SU-DHL-6 (cell line): ENCODE results near the gene LYZL6.

Source experiments
- H2AFZ ChIP-seq: fragments of 200-600 bp; sonication (generic); 2 replicates; pipeline ENCODE4 v1.6.1; 2014; ENCODE audit warnings: low read depth, mild to moderate bottlenecking, moderate library complexity, mixed read lengths, antibody characterized with exemption, low read length; ENCODE audit not compliant: severe bottlenecking
- H3F3A ChIP-seq: fragments of 200-600 bp; shearing (Covaris generic); 2 replicates; pipeline ENCODE4 v1.6.0; 2016; ENCODE audit warnings: antibody characterized with exemption, mild to moderate bottlenecking; ENCODE audit not compliant: insufficient read depth
- H3K27ac ChIP-seq: fragments of 200-600 bp; sonication (generic); 2 replicates; pipeline ENCODE4 v1.5.1; 2016; ENCODE audit warnings: low read depth, mild to moderate bottlenecking, low read length, moderate library complexity, mixed read lengths
- H3K27me3 ChIP-seq: fragments of 200-600 bp; sonication (generic), shearing (Covaris generic); 2 replicates; pipeline ENCODE4 v1.6.0; 2014; ENCODE audit warnings: mild to moderate bottlenecking, low read length
- H3K36me3 ChIP-seq: fragments of 200-600 bp; sonication (generic); 2 replicates; pipeline ENCODE4 v1.6.1; 2014; ENCODE audit warnings: mild to moderate bottlenecking, low read length, mixed read lengths
- H3K4me2 ChIP-seq: fragments of 300-600, 200-600 bp; shearing (Covaris generic), sonication (generic); 2 replicates; pipeline ENCODE4 v1.6.0; 2014; ENCODE audit warnings: low read length, low read depth, mild to moderate bottlenecking; ENCODE audit not compliant: poor library complexity, severe bottlenecking
- H3K4me3 ChIP-seq: fragments of 200-600 bp; sonication (generic); 2 replicates; pipeline ENCODE4 v1.5.1; 2014; ENCODE audit warnings: antibody characterized with exemption, low read length, mild to moderate bottlenecking, mixed read lengths; ENCODE audit not compliant: insufficient read depth, poor library complexity, severe bottlenecking
- H3K79me2 ChIP-seq: fragments of 200-600 bp; sonication (generic); 2 replicates; pipeline ENCODE4 v1.6.1; 2014; ENCODE audit warnings: mild to moderate bottlenecking, low read length, moderate library complexity; ENCODE audit not compliant: insufficient read depth
- H3K9ac ChIP-seq: fragments of 200-600 bp; sonication (generic); 2 replicates; pipeline ENCODE4 v1.7.0; 2014; ENCODE audit warnings: mild to moderate bottlenecking, low read length
- H3K9me2 ChIP-seq: fragments of 200-600 bp; sonication (generic); replicated peaks from 2 replicates; pipeline ENCODE4 v1.6.1; 2014; ENCODE audit warnings: low read length; ENCODE audit not compliant: insufficient read depth
- H3K9me3 ChIP-seq: fragments of 200-600 bp; sonication (generic); 2 replicates; pipeline ENCODE4 v1.6.1; 2014; ENCODE audit warnings: low read length, mixed read lengths; ENCODE audit not compliant: insufficient read depth
- H4K20me1 ChIP-seq: fragments of 200-600 bp; sonication (generic); 2 replicates; pipeline ENCODE4 v1.6.1; 2014; ENCODE audit warnings: low read depth, mild to moderate bottlenecking, antibody characterized with exemption, low read length, moderate library complexity, mixed read lengths
- EZH2phosphoT487 ChIP-seq: fragments of 200-600 bp; sonication (generic), shearing (Covaris generic); conservative IDR thresholded peaks from 2 replicates; pipeline ENCODE4 v1.6.1; 2018; ENCODE audit warnings: mild to moderate bottlenecking, antibody characterized with exemption, low read length, moderate library complexity, mixed read lengths
- TF ChIP-seq, protein P1 (sequence below): fragments of 200-600 bp; sonication (generic); IDR thresholded peaks from one replicate; pipeline ENCODE4 v1.5.1; 2017; ENCODE audit warnings: antibody characterized with exemption, mild to moderate bottlenecking, low read length, moderate library complexity; ENCODE audit not compliant: insufficient read depth, poor library complexity, severe bottlenecking

LYZL6 gene

DNA sequence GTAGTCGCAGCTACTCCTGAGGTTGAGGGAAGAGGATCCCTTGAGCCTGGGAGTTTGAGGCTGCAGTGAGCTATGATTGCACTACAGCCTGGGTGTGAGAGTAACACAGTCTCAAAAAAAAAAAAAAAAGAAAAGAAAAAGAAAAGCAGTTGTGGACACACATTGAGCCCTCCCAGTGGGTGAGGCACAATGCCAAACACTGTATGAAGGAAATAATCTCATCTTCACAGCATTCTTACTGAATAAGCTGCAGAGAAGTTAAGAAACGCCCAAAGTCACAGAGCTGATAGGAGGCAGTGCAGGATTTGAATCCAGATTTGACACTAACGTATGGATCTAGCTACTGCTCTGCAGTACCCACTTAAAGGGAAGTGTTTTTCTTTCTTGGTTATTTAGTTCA, 5.9 kb upstream of the LYZL6 start:
- H3K9me3 ChIP-seq = no peaks in the 10 kb centered on the region
- H3K79me2 ChIP-seq = no peaks in the 10 kb centered on the region
- H3K4me2 ChIP-seq = no peak overlapping the region
- no peak overlapping the region for H3K4me3 ChIP-seq
- H4K20me1 ChIP-seq = no peaks in the 10 kb centered on the region
- H3K9ac ChIP-seq = no peak overlapping the region
- H2AFZ ChIP-seq = no peak overlapping the region
- no peaks in the 10 kb centered on the region for H3K27me3 ChIP-seq
- TF ChIP-seq, protein P1, sequence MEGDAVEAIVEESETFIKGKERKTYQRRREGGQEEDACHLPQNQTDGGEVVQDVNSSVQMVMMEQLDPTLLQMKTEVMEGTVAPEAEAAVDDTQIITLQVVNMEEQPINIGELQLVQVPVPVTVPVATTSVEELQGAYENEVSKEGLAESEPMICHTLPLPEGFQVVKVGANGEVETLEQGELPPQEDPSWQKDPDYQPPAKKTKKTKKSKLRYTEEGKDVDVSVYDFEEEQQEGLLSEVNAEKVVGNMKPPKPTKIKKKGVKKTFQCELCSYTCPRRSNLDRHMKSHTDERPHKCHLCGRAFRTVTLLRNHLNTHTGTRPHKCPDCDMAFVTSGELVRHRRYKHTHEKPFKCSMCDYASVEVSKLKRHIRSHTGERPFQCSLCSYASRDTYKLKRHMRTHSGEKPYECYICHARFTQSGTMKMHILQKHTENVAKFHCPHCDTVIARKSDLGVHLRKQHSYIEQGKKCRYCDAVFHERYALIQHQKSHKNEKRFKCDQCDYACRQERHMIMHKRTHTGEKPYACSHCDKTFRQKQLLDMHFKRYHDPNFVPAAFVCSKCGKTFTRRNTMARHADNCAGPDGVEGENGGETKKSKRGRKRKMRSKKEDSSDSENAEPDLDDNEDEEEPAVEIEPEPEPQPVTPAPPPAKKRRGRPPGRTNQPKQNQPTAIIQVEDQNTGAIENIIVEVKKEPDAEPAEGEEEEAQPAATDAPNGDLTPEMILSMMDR = no peak
- no peaks in the 10 kb centered on the region for H3K36me3 ChIP-seq
- H3K27ac ChIP-seq = no peak overlapping the region
- no peaks in the 10 kb centered on the region for H3K9me2 ChIP-seq
- H3F3A ChIP-seq = no peaks in the 10 kb centered on the region

DNA sequence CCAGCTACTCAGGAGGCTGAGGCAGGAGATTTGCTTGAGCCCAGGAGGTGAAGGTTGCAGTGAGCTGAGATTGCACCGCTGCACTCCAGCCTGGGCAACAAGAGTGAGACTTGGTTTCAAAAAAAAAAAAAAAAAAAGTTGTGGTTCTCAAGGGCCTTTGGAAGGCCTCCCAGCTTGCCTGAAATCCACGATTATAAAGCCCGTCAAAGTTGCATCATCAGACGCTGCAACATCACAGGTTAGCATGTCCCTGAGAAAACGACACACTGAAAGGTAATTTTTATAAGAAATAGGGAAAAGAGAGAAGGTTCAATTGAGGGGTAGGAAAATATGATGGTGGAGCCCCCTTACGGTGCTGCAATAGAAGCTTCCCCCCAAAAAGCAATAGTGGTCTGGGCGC, 4.6 kb upstream of the LYZL6 start:
- Histone ChIP-seq H3K27me3 (no peaks in the 10 kb centered on the region), H3K9ac (no peak overlapping the region)

DNA sequence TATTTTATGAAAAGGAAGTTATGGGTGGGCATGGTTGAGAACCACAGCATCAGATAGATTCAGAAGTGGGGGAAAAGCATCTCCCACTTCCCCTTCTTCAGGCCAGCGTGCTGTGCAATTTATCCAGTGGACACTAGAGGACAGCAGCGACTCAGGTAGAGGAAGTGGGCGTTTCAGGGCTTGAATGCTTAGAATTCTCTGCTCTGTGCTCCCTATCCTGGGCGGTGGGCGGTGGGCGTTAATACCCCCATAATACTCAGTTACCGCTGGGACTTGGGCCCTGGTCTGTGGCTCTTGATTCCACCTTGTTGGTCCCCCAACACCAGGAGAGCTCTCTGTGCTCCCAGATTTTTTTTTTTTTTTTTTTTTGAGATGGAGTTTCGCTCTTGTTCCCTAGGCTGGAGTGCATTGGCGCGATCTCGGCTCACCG, 3.7 kb upstream of the LYZL6 start:
- H3K9ac ChIP-seq = no peak overlapping the region
- no peaks in the 10 kb centered on the region for H3K9me3 ChIP-seq
- H3K27ac ChIP-seq = no peak overlapping the region
- no peaks in the 10 kb centered on the region for H3K27me3 ChIP-seq
- H3K36me3 ChIP-seq = no peaks in the 10 kb centered on the region
- H3K4me2 ChIP-seq = no peak overlapping the region
- H3K79me2 ChIP-seq = no peaks in the 10 kb centered on the region
- H4K20me1 ChIP-seq = no peaks in the 10 kb centered on the region
- H3F3A ChIP-seq = no peaks in the 10 kb centered on the region
- H3K4me3 ChIP-seq = no peak overlapping the region
- H3K9me2 ChIP-seq = no peaks in the 10 kb centered on the region
- no peak for TF ChIP-seq EZH2phosphoT487
- TF ChIP-seq, protein P1 = peak; percentile 64
- no peak overlapping the region for H2AFZ ChIP-seq

More for the DNA sequence above, 4.6 kb upstream of the LYZL6 start:
- Histone ChIP-seq H3K9me3 (no peaks in the 10 kb centered on the region), H3K9me2 (no peaks in the 10 kb centered on the region), H3K4me2 (no peak overlapping the region), H3F3A (no peaks in the 10 kb centered on the region), H3K4me3 (no peak overlapping the region), H3K36me3 (no peaks in the 10 kb centered on the region), H2AFZ (no peak overlapping the region), H4K20me1 (no peaks in the 10 kb centered on the region), H3K27ac (no peak overlapping the region), H3K79me2 (no peaks in the 10 kb centered on the region)
- TF ChIP-seq, protein P1 = no peak
- no peak for TF ChIP-seq EZH2phosphoT487
